GM06990 (cell line): ENCODE measurements around the gene GPATCH8.

ENCODE experiments used
- DNase-seq: peaks from one replicate; pipeline ENCODE4 v3.0.0-alpha.2; 2011; ENCODE audit not compliant: insufficient read length; ENCODE audit errors: extremely low read depth
- H3K27me3 ChIP-seq: replicated peaks from 2 replicates; pipeline ENCODE4 v1.6.0; 2011; ENCODE audit warnings: low read length; ENCODE audit not compliant: control insufficient read depth, insufficient read depth
- H3K36me3 ChIP-seq: 2 replicates; pipeline ENCODE4 v1.5.1; 2011; ENCODE audit warnings: low read length; ENCODE audit not compliant: control insufficient read depth, insufficient read depth
- H3K4me3 ChIP-seq: replicated peaks from 2 replicates; pipeline ENCODE4 v1.5.1; 2011; ENCODE audit warnings: low read depth, mild to moderate bottlenecking, control low read depth, low read length
- TF ChIP-seq, protein P1 (sequence below): IDR thresholded peaks from 2 replicates; pipeline ENCODE4 v1.5.1; 2011; ENCODE audit warnings: low read length, control low read depth, mild to moderate bottlenecking, inconsistent platforms; ENCODE audit not compliant: insufficient read depth, poor library complexity, severe bottlenecking

Gene GPATCH8

DNA sequence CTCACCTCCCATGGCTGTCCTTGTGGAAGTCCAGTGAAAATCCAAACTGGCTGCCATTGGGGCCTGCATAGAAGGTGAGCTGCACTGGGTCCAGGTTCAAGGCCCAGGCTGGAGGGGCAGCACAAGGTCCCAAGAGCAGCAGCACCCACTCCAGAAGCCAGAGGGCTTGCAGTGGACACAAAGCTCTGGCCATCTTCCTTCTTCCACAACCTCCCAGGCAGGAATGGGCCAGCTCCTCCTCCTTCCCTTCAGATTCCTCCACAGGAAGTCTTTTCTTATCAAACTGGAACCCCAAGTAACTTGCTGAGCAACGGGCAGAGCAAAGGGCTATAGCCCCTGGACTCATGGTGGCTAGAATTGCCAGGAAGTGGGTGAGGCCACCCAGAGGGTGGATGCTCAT, 113.9 kb downstream of the GPATCH8 start, which contains the start of gene ITGA2B:
ITGA2B (minus strand) TSS at position 369 of the 400 bp plus-strand sequence; CDS start at position 193, 176 bp downstream.
- H3K27me3 ChIP-seq: no peaks in the 10 kb centered on the region
- DNase-seq: no peak
- H3K4me3 ChIP-seq: no peak within 1 kb of the TSS
- H3K36me3 ChIP-seq: no peaks in the 10 kb centered on the region
- TF ChIP-seq, protein P1, sequence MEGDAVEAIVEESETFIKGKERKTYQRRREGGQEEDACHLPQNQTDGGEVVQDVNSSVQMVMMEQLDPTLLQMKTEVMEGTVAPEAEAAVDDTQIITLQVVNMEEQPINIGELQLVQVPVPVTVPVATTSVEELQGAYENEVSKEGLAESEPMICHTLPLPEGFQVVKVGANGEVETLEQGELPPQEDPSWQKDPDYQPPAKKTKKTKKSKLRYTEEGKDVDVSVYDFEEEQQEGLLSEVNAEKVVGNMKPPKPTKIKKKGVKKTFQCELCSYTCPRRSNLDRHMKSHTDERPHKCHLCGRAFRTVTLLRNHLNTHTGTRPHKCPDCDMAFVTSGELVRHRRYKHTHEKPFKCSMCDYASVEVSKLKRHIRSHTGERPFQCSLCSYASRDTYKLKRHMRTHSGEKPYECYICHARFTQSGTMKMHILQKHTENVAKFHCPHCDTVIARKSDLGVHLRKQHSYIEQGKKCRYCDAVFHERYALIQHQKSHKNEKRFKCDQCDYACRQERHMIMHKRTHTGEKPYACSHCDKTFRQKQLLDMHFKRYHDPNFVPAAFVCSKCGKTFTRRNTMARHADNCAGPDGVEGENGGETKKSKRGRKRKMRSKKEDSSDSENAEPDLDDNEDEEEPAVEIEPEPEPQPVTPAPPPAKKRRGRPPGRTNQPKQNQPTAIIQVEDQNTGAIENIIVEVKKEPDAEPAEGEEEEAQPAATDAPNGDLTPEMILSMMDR: no peak

DNA sequence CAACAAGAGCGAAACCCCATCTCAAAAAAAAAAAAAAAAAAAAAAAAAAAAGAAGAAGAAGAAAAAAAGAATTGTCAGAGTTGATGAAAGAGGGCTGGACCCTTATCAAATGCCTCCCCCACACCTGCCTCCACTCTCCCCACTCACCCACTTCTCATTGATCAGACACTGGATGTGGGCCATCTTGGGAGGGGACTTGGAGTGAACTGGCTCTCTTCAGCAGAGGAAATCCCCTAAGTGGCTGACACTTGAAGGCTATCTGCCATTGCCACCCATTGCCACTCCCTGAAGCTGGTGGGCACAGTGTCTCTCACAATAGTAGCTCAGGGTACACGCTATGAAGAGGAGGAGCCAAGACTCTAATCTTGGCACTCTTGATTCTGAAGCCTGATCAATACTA, 115.4 kb downstream of the GPATCH8 start:
- TF ChIP-seq, protein P1: no peak
- DNase-seq: no peak
- no peak overlapping the region for H3K4me3 ChIP-seq
- H3K27me3 ChIP-seq: no peaks in the 10 kb centered on the region; the same call in 1 of the 2 replicates
- H3K36me3 ChIP-seq: no peaks in the 10 kb centered on the region

DNA sequence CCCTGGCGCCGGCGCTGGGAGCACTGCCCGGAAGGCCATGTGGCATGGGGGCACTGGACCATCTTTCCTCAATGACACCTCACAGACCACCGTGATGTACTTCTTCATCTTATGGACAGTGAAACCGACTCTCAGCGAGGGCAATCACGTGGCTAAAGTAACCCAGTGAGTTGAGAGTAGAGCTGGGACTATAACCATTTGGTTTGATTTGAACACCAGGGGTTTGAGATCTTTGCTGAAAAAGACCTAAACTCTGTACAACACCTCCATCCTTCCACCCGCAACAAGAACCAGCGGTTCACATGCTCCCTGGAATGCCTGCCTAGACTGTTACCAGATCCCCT, 117.1 kb downstream of the GPATCH8 start:
- TF ChIP-seq, protein P1: no peak
- Histone ChIP-seq H3K27me3 (no peaks in the 10 kb centered on the region; the same call in 1 of the 2 replicates), H3K36me3 (no peaks in the 10 kb centered on the region), H3K4me3 (no peak overlapping the region)
- no peak for DNase-seq

DNA sequence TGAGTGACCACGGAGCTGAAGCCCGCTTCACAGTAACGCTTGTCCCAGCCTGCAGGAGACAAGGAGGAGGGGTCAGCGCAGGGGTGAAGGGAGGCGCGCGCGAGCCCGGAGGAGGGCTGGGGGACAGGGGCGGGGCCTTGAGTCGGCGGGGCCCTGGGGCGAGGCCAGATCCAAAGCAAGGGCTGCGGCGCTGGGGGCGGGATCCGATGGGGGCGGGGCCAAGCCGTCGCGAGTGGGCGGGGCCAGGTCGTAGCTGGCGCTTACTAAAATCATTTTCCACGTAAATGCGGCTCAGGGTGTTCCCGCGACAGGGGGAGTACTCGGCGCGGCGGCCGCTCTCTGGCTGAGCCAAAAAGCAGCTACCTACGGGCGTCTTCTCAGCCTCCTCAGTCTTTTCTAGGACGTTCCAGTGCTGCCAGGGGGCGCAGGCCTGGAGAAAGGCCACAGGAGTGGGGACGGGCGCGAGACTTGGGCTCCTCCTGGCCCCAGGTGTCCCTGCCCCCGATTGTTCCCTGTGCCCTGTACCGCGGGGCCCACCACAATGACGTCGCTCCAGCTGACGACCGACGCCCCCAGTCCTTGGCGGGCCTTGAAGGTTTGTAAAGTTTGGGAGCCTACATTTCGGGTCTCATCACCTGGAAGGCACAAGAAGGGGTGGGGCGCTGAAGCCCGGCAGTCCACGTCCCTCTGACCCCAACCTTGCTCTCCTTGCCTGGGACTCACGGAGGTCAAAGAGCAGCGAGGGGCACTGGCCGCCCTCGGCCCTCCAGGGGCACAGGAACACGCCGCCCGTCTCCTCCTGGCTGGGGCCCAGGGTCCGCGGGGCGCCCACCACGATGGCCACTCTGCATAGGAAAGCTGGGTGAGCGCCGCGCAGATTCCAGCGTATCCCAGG, 117.7 kb downstream of the GPATCH8 start:
- no peaks in the 10 kb centered on the region for H3K36me3 ChIP-seq
- DNase-seq: peak; percentile 87
- H3K27me3 ChIP-seq: no peaks in the 10 kb centered on the region; the same call in none of the 2 replicates
- TF ChIP-seq, protein P1: peak; percentile 31
- peak overlapping the region; percentile 59 for H3K4me3 ChIP-seq

DNA sequence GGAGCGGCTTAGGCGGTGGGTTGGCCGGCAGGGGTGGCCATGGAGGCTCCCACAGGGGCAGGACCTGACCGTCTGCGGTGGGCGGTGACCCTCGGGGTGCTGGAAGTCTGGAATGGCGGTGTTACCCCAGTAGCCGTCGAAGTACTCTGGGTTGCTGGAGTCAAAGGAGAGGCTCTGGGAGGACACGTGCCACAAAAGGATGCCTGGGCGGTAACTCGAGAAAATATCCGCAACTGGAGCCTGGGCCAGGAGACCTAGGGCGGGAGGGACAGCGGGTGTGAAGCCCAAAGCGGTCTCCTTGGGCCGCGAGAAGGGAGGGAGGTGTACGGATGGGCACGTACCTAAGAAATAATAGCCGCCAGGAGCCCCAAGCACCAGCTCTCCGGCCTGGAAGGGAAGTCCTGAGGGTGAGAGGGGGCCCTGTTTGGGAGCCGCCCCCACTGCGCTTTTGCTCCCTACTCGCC, 118.4 kb downstream of the GPATCH8 start:
- peak overlapping the region; percentile 59 for H3K4me3 ChIP-seq
- TF ChIP-seq, protein P1: no peak

More for the DNA sequence above, 118.4 kb downstream of the GPATCH8 start:
- no peaks in the 10 kb centered on the region for H3K36me3 ChIP-seq
- DNase-seq: no peak
- no peaks in the 10 kb centered on the region; the same call in none of the 2 replicates for H3K27me3 ChIP-seq
